ENCODE measurements around the gene RHOD. TPM values are rescaled to one million over a fixed set of nuclear protein-coding genes. Genes with fewer than 3 reads are reported as not detected.

The RHOD gene
- polyA plus RNA-seq, 1 experiment, result 42.8 TPM

GRCh38 chr11:67058506-67058905, 1.9 kb downstream of the RHOD start:
- Histone ChIP-seq H3K27me3 (ENCODE audit: control insufficient read depth, insufficient read depth, low read length) (no peaks in the 10 kb centered on the region), H3K4me3 (ENCODE audit: low read depth, low read length) (no peak overlapping the region), H3K36me3 (ENCODE audit: control insufficient read depth, insufficient read depth, low read length) (no peaks in the 10 kb centered on the region; the same call in 1 of the 2 replicates)
- no peak for DNase-seq (ENCODE audit: low read depth)
- TF ChIP-seq CTCF (IDR thresholded peaks at IDR 0.05; ENCODE audit: insufficient read depth, low read depth, low read length), result no peak
- CTCF ChIA-PET, result interaction anchor here (2.3 kb wide), 1 partner anchor 13 kb away, joined by 8 read pairs; no protein-coding TSS in a partner anchor
- POLR2A ChIA-PET, result no interaction called here

GRCh38 chr11:67059671-67060070, 3.0 kb downstream of the RHOD start:
- no peak for TF ChIP-seq CTCF (IDR thresholded peaks at IDR 0.05; ENCODE audit: insufficient read depth, low read depth, low read length)
- Histone ChIP-seq H3K4me3 (ENCODE audit: low read depth, low read length) (no peak overlapping the region), H3K36me3 (ENCODE audit: control insufficient read depth, insufficient read depth, low read length) (no peaks in the 10 kb centered on the region; the same call in 1 of the 2 replicates), H3K27me3 (ENCODE audit: control insufficient read depth, insufficient read depth, low read length) (no peaks in the 10 kb centered on the region)
- DNase-seq (ENCODE audit: low read depth), result no peak
- POLR2A ChIA-PET, result no interaction called here
- CTCF ChIA-PET, result no interaction called here

GRCh38 chr11:67060111-67060522, 3.5 kb downstream of the RHOD start:
- H3K27me3 ChIP-seq (ENCODE audit: control insufficient read depth, insufficient read depth, low read length), result no peaks in the 10 kb centered on the region
- no peak for TF ChIP-seq CTCF (IDR thresholded peaks at IDR 0.05; ENCODE audit: insufficient read depth, low read depth, low read length)
- ChIA-PET CTCF (no interaction called here), POLR2A (no interaction called here)
- no peak for DNase-seq (ENCODE audit: low read depth)
- H3K36me3 ChIP-seq (ENCODE audit: control insufficient read depth, insufficient read depth, low read length), result no peaks in the 10 kb centered on the region; the same call in 1 of the 2 replicates
- no peak overlapping the region for H3K4me3 ChIP-seq (ENCODE audit: low read depth, low read length)

GRCh38 chr11:67062526-67063373, 6.1 kb downstream of the RHOD start:
- Histone ChIP-seq H3K36me3 (ENCODE audit: control insufficient read depth, insufficient read depth, low read length) (peaks cover 3% of the 10 kb centered on the region), H3K27me3 (ENCODE audit: control insufficient read depth, insufficient read depth, low read length) (no peaks in the 10 kb centered on the region), H3K4me3 (ENCODE audit: low read depth, low read length) (no peak overlapping the region)
- DNase-seq (ENCODE audit: low read depth), result no peak
- TF ChIP-seq CTCF (IDR thresholded peaks at IDR 0.05; ENCODE audit: insufficient read depth, low read depth, low read length), result no peak
- CTCF ChIA-PET, result interaction anchor here (0.9 kb wide), 1 partner anchor 9 kb away, joined by 3 read pairs; no protein-coding TSS in a partner anchor
- POLR2A ChIA-PET, result no interaction called here

GRCh38 chr11:67066333-67066709, 9.7 kb downstream of the RHOD start:
- ChIA-PET POLR2A (no interaction called here), CTCF (interaction anchor here (0.9 to 2.5 kb wide), 2 partner anchors 12 to 15 kb away, joined by 6 to 9 read pairs; no protein-coding TSS in a partner anchor)
- no peak for DNase-seq (ENCODE audit: low read depth)
- H3K27me3 ChIP-seq (ENCODE audit: control insufficient read depth, insufficient read depth, low read length), result no peaks in the 10 kb centered on the region
- peaks cover 3% of the 10 kb centered on the region for H3K36me3 ChIP-seq (ENCODE audit: control insufficient read depth, insufficient read depth, low read length)
- H3K4me3 ChIP-seq (ENCODE audit: low read depth, low read length), result no peak overlapping the region
- no peak for TF ChIP-seq CTCF (IDR thresholded peaks at IDR 0.05; ENCODE audit: insufficient read depth, low read depth, low read length)

All from BJ (cell line).